HG02943 (cell line): ENCODE data around the gene KLK6.
"Not testable (repeated sequence)": the region's sequence is repeated elsewhere in the genome, so short reads cannot be mapped to it uniquely, and the experiment has no call there.

Experiments used
- ATAC-seq: cut with Tn5 transposase; IDR thresholded peaks from one replicate; pipeline ENCODE4 v1.9.1; 2021; ENCODE audit warnings: mild to moderate bottlenecking, low read depth, moderate library complexity; ENCODE audit not compliant: unreplicated experiment

The KLK6 gene

DNA sequence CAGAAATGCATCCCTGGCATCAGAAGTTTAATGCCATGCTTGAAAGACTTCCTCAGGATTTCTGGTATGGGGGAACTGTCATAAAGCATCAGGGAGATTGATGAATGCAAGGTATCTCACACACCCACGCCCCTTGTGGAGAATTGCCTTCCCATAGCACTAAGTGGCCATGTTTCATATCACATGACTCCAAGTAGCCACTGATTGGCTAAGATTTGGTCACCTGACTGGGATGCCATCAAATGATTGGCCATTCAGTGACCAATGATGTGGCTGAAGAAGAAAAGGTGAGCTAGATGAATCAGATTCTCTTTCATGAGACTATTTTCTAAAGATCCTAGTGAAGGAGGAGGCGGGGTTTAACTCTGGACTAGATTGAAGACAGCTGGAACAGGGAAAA lies 24.7 kb upstream of the KLK6 start:
- ATAC-seq = no peak

- ATAC-seq = no peak
Measured at GRCh38 chr19:50992666-50993035, 23.3 kb upstream of the KLK6 start.

- ATAC-seq = not testable (repeated sequence)
Measured at GRCh38 chr19:50984416-50984815, 15.0 kb upstream of the KLK6 start.

DNA sequence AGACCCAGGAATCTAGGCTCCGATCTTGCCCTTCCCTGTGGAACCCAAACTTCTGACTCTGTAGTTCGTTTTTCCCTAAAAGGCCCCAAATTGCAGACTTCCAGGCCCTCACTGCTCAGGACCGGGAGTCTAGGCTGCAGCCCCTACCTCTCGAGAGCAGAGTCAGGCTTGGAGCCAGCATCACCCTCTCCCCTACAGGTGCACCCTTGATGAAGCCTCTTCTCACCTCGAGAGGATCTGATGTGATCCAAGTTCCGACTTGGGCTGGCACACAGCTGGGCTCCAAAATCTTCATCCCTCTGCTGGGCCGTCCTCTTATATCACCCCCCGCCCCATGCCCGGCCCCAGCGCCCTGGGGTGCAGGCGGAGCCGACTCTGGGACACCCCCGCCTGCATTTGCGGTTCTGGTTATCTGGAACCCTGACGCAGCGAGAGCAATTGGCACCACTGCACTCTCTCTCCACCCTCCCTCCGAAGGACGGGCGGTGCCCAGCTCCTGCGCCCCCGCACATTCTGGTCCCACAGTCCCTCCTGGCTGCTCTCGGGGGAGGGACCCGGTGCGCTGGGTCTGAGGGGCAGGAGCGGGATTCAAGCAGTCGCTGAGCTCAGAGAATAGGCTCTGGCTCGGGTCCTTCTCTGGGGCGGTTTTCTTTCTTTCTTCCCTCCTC lies 14.4 kb upstream of the KLK6 start, which contains the start of gene KLK7:
Gene KLK7 (minus strand): TSS at position 293 of the 668 bp plus-strand sequence. CDS start 1,518 bp downstream, outside the sequence.
- no peak for ATAC-seq

GRCh38 chr19:50982186-50982585 lies 12.8 kb upstream of the KLK6 start:
- ATAC-seq = no peak

GRCh38 chr19:50981587-50982146 lies 12.3 kb upstream of the KLK6 start:
- no peak for ATAC-seq

GRCh38 chr19:50980208-50980607 lies 10.8 kb upstream of the KLK6 start:
- no peak for ATAC-seq

DNA sequence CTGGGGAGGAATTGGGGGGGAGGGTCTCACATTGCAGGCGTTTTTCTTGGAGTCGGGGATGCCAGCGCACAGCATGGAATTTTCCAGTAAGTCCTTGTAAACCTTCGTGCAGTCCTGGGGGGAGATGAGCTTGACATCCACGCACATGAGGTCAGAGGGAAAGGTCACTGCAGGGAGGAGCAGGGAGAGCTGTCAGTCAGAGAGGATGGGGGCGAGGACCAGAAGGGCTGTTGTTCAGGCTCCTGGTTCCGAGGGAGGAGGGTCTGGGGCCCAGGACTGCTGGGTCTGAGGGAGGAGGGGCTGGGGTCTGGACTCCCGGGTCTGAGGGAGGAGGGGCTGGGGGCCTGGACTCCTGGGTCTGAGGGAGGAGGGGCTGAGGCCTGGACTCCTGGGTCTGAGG lies 10.4 kb upstream of the KLK6 start:
- ATAC-seq = no peak

DNA sequence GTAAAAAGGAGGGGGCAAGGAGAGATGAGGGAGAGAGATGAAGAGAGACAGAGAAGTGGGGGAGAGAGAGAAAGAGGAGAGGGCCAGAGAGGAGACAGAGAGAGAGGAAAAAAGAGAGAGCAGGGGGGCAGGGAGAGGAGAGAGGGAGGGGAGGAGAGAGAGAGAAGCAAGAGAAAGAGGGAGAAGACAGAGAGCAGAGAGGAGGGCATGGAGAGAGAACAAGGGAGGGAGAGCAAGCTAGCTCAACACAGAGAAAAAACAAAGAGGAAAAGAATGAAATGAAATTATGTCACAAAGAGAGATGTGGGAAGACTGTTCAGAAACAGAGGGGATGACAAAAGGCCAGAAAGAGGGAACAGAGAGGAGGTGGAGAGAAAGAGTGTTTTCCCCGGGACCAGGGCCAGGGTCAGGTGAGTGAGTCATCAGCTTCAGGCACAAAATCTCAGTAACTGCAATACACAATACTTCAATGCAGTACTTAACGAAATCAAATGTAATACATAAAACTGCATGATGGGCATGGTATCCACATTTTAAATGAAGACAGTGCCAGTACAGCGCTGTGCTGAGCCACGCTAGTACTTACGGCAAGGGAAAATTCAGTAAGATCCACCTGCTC lies 9.5 kb upstream of the KLK6 start:
- no peak for ATAC-seq

- ATAC-seq = no peak
Measured at GRCh38 chr19:50977626-50978025, 8.2 kb upstream of the KLK6 start.

DNA sequence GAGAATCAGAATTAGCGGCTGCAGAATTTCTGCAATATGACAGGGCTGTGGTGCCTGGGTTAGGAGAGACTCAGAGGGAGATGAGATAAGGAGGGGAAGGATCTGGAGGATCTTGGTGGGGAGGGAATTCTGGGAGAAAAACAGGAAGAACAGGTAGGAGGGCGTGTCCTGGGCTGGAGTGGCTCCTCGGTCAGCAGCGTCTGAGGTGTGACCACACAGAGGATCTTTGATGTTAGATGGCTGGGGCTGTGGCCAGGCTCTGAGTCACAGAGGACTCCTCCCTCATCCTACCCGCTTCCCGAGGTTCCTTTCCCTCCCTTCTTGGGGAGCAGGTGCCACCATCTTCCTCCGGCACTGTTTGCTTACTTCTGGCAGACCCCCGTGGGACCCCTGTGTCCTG lies 6.4 kb upstream of the KLK6 start:
- ATAC-seq = no peak

GRCh38 chr19:50974702-50975556 lies 5.5 kb upstream of the KLK6 start:
- no peak for ATAC-seq

- no peak for ATAC-seq
Measured at GRCh38 chr19:50972795-50973376, 3.5 kb upstream of the KLK6 start.

DNA sequence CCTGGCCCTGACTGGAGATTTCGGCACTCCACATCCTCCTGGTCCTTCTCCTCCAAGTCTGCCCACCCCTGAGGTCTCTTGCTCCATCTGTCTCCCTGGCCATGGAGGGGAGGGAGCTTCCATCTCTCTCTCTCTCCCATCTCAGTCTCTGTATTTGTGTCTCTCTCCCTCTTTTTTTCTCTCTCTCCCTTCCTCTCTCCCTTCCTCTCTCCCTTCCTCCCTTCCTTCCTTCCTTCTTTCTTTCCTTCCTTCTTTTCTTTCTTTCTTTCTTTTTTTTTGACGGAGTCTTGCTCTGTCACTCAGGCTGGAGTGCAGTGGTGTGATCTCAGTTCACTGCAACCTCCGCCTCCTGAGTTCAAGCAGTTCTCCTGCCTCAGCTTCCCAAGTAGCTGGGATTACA lies 419 bp upstream of the KLK6 start:
- not testable (repeated sequence) for ATAC-seq

- no peak for ATAC-seq
Measured at GRCh38 chr19:50968716-50969412, 527 bp downstream of the KLK6 start.

GRCh38 chr19:50967929-50968715 lies 1.3 kb downstream of the KLK6 start:
- no peak for ATAC-seq

DNA sequence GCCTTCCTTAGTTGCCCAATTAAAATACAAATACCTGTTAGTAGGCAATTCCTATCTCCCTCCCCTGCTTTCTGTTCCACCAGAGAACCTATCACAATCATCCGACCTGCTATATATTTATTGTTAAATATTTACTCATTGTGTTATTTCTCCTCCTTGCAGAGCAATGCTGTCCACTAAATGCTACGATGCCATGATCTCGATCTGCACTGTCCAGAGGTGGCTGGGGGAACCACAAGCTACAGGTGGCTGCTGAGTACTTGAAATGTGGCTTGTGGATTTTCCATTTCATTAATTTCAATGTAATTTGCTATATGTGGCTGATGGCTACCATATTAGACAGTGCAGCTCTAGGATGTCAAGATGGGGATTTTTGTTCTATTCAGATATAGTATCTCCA lies 5.1 kb downstream of the KLK6 start:
- no peak for ATAC-seq

DNA sequence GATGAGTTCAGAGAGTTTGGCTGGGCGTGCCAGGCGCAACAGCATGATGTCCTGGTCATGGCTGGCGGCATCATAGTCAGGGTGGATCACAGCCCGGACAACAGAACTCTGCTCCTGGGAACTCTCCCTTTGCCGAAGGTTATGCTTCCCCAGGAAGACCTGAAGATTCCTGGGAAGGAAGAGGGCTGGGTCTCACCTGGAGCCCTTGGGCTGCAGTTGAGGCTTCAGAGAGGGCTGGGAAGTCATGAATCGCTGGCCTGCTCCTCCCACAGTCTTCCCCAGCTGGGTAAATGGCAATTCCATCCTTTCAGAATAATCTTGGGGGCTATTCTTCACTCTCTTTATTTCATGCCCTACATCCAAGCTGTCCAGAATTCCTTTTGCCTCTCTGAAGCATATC lies 6.0 kb downstream of the KLK6 start:
- no peak for ATAC-seq

DNA sequence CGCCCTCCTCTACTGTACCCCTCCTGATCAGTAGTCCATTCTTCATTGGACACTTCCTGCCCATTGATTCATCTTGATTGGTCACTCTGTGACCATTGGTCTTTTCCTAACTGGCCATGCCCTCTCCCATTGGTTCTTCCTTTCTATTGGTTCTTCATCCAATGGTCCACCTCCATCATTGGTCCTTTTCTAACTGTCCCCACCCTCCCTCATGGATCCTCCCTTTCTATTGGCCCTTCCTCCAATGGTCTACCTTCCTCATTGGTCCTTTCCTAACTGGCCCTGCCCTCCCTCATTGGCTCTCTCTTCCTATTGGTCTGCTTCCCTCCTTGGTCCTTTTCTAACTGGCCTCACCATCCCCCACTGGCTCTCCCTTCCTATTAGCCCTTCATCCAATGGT lies 7.1 kb downstream of the KLK6 start:
- no peak for ATAC-seq
